GM12875 (cell line): ENCODE results near the gene TACO1.

Experiments
- H3K4me3 ChIP-seq: one replicate; pipeline ENCODE4 v1.5.1; 2011; ENCODE audit warnings: low read depth, low read length, control low read depth
- TF ChIP-seq, protein P1 (sequence below): IDR thresholded peaks from 2 replicates; pipeline ENCODE4 v1.5.1; 2011; ENCODE audit warnings: low read depth, mild to moderate bottlenecking, control low read depth, inconsistent platforms, low read length, moderate library complexity, borderline replicate concordance; ENCODE audit not compliant: insufficient read depth

The TACO1 gene

DNA sequence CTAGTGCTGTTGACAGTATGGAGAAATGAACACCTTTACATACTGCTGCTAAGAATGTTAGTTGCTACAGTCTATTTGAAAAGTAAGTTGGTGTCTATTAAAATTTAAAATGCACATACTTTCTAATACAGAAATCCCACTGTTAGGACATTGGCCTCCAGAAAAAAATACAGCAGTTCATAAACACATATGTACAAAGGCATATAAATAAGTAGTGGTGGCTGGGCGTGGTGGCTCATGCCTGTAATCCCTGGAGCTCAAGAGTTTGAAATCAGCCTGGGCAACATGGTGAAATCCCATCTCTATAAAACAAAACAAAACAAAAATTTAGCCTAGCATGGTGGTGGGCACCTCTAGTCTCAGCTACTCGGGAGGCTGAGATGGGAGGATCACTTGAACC is 37.4 kb upstream of the TACO1 start:
- H3K4me3 ChIP-seq = no peak overlapping the region
- TF ChIP-seq, protein P1, sequence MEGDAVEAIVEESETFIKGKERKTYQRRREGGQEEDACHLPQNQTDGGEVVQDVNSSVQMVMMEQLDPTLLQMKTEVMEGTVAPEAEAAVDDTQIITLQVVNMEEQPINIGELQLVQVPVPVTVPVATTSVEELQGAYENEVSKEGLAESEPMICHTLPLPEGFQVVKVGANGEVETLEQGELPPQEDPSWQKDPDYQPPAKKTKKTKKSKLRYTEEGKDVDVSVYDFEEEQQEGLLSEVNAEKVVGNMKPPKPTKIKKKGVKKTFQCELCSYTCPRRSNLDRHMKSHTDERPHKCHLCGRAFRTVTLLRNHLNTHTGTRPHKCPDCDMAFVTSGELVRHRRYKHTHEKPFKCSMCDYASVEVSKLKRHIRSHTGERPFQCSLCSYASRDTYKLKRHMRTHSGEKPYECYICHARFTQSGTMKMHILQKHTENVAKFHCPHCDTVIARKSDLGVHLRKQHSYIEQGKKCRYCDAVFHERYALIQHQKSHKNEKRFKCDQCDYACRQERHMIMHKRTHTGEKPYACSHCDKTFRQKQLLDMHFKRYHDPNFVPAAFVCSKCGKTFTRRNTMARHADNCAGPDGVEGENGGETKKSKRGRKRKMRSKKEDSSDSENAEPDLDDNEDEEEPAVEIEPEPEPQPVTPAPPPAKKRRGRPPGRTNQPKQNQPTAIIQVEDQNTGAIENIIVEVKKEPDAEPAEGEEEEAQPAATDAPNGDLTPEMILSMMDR = no peak

DNA sequence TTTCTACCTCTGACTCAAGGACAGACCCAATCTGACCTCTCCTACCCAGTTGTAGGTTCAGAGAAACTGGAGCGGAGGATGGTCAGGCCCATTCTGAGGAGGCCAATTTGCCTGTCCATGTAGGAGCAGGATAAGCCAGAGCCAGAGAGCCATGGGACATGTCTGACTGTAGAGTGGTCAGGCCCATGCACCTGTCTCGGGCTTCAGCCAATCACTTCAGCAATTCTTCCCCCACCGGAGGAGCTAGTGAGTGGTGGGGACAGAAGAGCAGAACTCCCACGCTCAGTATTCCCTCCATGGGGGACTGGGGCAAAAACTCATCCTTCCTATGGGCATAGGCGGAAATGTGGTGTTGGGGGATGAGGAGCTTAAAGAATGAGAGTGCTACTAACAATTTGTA is 36.1 kb upstream of the TACO1 start:
- no peak overlapping the region for H3K4me3 ChIP-seq
- TF ChIP-seq, protein P1 = no peak

DNA sequence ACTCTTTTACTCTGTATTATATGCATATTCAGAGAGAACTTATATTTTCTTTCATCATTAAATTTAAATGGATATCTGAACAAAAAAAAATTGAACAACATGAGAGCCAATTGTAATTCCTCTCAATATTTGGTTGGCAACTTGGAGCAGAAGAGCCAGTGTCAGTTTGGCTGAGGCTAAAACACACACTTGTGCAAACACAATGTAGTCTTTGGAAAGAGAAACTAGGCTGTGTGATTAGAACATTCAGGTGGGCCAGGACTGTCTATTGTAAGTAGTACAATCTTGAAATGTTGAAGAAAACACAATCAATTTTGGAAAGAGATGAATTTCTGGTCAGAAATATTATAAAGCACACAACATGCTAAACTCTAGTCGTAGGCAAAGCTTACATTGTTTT is 33.5 kb upstream of the TACO1 start:
- no peak overlapping the region for H3K4me3 ChIP-seq
- TF ChIP-seq, protein P1 = no peak

DNA sequence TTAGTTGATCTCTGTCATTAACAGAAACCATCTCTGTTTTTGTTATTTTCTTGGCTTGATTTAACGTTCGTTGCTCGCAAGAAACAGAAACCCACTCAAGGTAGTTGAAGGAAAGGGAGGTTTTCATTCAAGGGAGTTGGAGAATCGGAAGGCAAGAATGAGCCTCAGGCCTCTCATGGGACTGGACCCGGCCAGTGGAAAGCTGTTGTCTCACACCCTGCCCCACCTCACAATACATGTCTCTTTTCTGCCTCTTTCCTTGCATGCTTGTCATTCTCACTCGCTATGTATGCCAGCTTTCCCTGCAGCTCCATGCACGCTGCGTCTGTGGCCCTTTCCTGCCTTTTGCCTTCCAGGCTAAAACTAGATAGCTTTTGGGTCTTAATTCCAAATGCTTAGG is 32.1 kb upstream of the TACO1 start:
- TF ChIP-seq, protein P1 = no peak
- H3K4me3 ChIP-seq = no peak overlapping the region

DNA sequence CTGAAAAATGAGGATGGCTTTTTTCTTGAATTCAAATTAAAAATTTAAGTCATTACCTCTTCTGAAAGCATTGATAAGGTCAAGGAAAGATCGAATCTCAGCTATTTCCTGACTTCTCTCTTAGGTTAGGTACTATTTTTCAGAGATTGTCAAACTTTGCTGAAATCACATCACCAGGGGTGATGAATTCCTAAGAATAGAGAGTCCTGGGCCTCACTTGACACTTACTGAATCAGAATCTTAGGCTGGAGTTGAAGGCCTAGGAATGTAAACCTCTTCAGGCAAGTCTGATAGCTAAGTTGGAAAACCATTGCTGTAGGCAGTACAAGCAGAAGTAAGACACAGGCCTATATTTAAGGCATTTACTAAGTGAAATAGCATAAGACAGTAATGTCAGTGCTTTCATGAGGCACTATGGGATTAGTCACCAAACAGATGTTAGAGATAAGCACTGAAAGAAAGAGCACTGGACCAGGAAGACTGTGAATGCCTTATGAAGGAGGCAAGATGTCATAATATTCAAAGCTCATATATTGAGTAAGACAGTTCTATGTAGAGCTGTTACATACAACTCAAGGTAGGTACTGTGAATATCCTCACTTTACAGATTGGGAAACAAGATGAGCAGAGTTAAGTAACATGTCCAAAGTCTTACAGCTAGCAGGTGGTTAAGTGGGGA is 28.9 kb upstream of the TACO1 start:
- TF ChIP-seq, protein P1 = no peak
- no peak overlapping the region for H3K4me3 ChIP-seq

DNA sequence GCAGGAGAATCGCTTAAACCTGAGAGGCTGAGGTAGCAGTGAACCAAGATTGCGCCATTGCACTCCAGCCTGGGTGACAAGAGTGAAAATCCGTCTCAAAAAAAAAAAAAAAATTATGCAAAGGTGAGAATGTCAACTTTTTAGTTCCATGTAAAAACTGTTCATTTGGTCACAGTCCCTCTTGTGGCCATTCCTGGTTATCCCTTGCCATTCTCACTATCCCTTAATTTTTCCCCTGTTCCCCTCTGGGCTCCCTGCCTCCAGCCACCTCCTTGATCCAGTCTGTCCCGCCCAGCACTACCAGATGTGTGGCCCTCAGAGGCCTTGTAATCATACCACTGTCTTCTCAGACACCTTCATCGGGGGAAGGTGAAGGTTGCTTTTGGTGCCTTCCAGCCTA is 27.1 kb upstream of the TACO1 start:
- H3K4me3 ChIP-seq = no peak overlapping the region
- TF ChIP-seq, protein P1 = 0 out of 2 replicates have a peak, but pooled peaks have one; percentile 6

DNA sequence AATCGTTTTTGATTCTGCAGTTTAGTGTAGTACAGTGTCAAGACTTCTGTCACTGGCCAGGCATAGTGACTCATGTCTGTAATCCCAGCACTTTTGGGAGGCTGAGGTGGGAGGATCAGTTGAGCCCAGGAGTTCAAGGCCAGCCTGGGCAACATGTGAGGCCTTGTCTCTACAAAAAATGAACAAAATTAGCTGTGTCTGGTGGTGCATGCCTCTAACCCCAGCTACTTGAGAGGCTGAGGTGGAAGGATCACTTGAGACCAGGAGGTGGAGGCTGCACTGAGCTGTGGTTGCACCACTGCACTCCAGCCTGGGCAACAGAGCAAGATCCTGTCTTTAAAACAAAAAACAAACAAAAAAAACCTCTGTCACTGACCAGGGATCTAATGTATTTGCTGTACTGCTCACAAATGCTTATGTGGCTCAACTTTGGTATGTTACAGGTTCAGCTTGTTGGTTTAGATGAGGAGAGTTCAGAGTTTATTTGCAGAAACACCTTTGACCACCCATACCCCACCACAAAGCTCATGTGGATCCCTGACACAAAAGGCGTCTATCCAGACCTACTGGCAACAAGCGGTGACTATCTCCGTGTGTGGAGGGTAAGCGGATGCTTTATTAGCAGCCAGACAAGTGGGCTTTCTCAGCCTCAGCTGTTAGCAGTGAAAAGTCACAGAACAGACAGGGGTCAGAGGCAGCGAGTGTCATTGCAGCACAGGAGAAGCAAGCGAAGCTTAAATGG is 22.5 kb upstream of the TACO1 start:
- TF ChIP-seq, protein P1 = no peak
- H3K4me3 ChIP-seq = no peak overlapping the region
